ENCODE measurements around the gene RSPH6A.

Gene RSPH6A

DNA sequence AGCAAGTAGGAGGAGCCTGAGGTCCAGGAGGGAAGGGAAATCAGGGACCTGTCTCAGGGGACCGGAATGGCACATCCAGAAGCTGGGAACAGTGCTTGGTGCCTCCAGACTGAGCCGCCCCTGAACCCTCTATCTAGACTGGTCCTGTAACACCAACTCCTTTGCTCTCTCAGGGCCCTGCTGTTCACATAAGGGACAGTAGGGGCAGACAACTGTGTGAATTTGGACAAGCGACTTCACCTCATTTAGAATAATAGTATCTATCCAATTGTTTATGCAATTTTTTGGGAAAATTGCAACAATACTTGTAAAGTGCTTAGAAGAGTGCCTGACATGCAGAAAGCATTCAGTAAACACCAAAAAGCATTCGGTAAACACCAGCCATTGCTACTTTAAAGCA, 33.8 kb upstream of the RSPH6A start:
- H3K9ac ChIP-seq (ENCODE audit: low read length), result no peak overlapping the region
- no peaks in the 10 kb centered on the region for H3K27me3 ChIP-seq (replicated peaks; ENCODE audit: control insufficient read depth, insufficient read depth, low read length)
- no peaks in the 10 kb centered on the region for H3K9me3 ChIP-seq (ENCODE audit: control insufficient read depth, low read length)
- DNase-seq (ENCODE audit: low read depth), result no peak
- H3K4me1 ChIP-seq (ENCODE audit: control insufficient read depth, insufficient read depth, low read length), result no peaks in the 10 kb centered on the region
- peaks cover 95% of the 10 kb centered on the region for H3K36me3 ChIP-seq (ENCODE audit: control insufficient read depth, insufficient read depth, low read length, severe bottlenecking)
- no peak overlapping the region for H3K4me3 ChIP-seq (ENCODE audit: low read length)

DNA sequence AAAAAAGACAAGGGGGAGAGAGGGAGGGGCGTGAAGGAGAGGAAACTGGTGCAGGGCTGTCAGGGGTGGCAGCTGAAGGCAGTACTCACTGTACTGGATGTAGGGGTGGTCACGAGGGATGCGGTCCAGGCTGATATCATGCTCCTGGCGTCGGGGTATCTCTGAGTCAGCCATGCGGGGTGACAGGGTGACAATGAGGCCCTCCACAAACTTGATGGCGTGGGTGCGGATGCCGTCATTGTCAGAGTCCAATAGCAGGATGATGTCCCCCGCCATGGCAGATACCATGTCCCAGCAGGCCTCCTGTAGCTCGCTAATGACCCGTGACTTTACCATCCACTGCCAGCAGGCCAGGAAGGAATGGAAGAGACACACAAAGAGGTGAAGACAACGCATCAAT, 32.6 kb upstream of the RSPH6A start:
- DNase-seq (ENCODE audit: low read depth), result no peak
- Histone ChIP-seq H3K9me3 (ENCODE audit: control insufficient read depth, low read length) (no peaks in the 10 kb centered on the region), H3K4me1 (ENCODE audit: control insufficient read depth, insufficient read depth, low read length) (no peaks in the 10 kb centered on the region), H3K27me3 (replicated peaks; ENCODE audit: control insufficient read depth, insufficient read depth, low read length) (no peaks in the 10 kb centered on the region), H3K36me3 (ENCODE audit: control insufficient read depth, insufficient read depth, low read length, severe bottlenecking) (peaks cover 95% of the 10 kb centered on the region), H3K9ac (ENCODE audit: low read length) (no peak overlapping the region), H3K4me3 (ENCODE audit: low read length) (no peak overlapping the region)

DNA sequence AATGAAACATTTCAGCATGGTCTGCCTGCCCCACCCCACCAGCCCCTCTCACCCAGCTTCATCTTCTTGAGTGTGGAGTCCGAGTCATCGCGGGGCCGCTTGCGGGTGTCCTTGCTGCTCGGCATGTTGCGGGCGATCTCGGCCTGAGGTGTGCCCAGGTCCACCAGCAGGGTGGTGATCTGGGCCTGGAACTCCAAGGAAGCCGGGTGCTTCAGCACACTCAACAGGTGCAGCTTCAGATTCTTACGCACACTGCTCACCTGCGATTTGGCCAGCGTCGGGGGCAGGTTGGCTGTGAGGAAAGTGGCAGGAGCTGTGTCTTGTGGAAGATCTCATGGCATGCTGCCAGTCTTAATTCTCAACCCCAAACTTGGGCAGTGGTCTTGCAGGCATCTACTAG, 27.1 kb upstream of the RSPH6A start:
- no peak overlapping the region for H3K9ac ChIP-seq (ENCODE audit: low read length)
- H3K4me3 ChIP-seq (ENCODE audit: low read length), result no peak overlapping the region
- H3K27me3 ChIP-seq (replicated peaks; ENCODE audit: control insufficient read depth, insufficient read depth, low read length), result no peaks in the 10 kb centered on the region
- H3K9me3 ChIP-seq (ENCODE audit: control insufficient read depth, low read length), result no peaks in the 10 kb centered on the region
- no peak for DNase-seq (ENCODE audit: low read depth)
- H3K36me3 ChIP-seq (ENCODE audit: control insufficient read depth, insufficient read depth, low read length, severe bottlenecking), result peaks cover 90% of the 10 kb centered on the region
- no peaks in the 10 kb centered on the region for H3K4me1 ChIP-seq (ENCODE audit: control insufficient read depth, insufficient read depth, low read length)

DNA sequence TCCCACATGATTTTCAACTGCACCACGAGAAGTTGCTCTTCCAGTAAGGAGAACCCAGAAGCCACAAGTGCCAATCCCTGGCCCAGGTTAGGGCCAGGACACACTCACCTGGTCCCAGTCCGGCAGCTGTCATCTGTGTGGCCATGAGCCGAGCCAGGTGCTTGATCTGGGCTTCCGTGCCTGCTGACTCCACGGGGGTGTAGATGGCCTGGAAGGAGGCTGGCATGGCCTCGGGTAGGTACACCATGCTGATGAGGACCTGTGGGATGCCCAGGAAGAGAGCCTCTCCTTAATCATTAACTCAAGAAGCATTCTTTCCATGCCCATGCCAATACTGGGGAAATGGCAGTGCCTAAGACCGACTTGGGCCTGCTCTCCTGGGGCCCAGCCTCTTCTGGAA, 19.9 kb upstream of the RSPH6A start:
- Histone ChIP-seq H3K4me3 (ENCODE audit: low read length) (no peak overlapping the region), H3K9me3 (ENCODE audit: control insufficient read depth, low read length) (no peaks in the 10 kb centered on the region), H3K36me3 (ENCODE audit: control insufficient read depth, insufficient read depth, low read length, severe bottlenecking) (peaks cover 89% of the 10 kb centered on the region), H3K4me1 (ENCODE audit: control insufficient read depth, insufficient read depth, low read length) (no peaks in the 10 kb centered on the region), H3K9ac (ENCODE audit: low read length) (no peak overlapping the region), H3K27me3 (replicated peaks; ENCODE audit: control insufficient read depth, insufficient read depth, low read length) (no peaks in the 10 kb centered on the region)
- DNase-seq (ENCODE audit: low read depth), result no peak

DNA sequence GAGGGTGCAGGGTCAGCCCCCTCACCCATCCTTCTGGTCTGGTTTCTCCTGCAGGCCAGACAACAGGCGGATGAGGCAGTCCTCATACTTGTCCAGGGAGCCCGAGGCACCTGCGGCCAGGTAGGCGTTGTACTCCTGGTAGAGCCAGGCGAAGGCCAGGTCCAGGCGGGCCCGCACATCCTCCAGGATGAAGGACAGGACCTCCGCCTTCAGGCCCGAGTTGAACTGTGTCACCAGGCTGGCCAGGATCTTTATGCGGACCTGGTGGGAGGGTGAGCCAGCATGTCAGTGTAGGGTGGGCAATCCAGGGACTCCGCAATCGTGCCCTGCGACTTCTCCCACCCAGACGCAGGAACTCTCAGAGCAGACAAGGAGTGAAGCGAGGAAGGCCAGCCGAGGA, 13.8 kb upstream of the RSPH6A start:
- Histone ChIP-seq H3K9me3 (ENCODE audit: control insufficient read depth, low read length) (no peaks in the 10 kb centered on the region), H3K9ac (ENCODE audit: low read length) (no peak overlapping the region), H3K36me3 (ENCODE audit: control insufficient read depth, insufficient read depth, low read length, severe bottlenecking) (peaks cover 90% of the 10 kb centered on the region), H3K27me3 (replicated peaks; ENCODE audit: control insufficient read depth, insufficient read depth, low read length) (no peaks in the 10 kb centered on the region), H3K4me3 (ENCODE audit: low read length) (no peak overlapping the region), H3K4me1 (ENCODE audit: control insufficient read depth, insufficient read depth, low read length) (no peaks in the 10 kb centered on the region)
- DNase-seq (ENCODE audit: low read depth), result no peak

DNA sequence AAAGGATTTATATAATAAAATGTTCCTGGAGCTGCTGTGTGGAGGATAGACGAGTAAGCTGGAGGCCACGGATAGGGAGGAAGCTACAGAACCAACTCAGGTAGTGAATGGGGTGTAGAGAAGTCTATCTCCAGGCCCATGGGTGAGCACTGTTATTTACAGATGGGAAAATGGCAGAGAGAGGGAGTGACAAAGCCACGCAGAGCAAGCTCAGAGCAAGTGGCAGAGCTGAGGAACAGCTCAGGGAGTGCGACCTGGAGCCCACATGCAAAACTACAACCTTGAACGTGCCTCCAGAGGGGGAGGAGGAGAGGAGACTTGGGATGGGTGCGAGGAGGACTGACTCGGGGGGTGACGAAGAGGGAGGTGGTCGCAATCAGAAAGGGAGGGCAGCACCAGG, 13.4 kb upstream of the RSPH6A start:
- no peak for DNase-seq (ENCODE audit: low read depth)
- no peak overlapping the region for H3K4me3 ChIP-seq (ENCODE audit: low read length)
- H3K36me3 ChIP-seq (ENCODE audit: control insufficient read depth, insufficient read depth, low read length, severe bottlenecking), result peaks cover 90% of the 10 kb centered on the region
- H3K9ac ChIP-seq (ENCODE audit: low read length), result no peak overlapping the region
- no peaks in the 10 kb centered on the region for H3K27me3 ChIP-seq (replicated peaks; ENCODE audit: control insufficient read depth, insufficient read depth, low read length)
- H3K9me3 ChIP-seq (ENCODE audit: control insufficient read depth, low read length), result no peaks in the 10 kb centered on the region
- H3K4me1 ChIP-seq (ENCODE audit: control insufficient read depth, insufficient read depth, low read length), result no peaks in the 10 kb centered on the region

DNA sequence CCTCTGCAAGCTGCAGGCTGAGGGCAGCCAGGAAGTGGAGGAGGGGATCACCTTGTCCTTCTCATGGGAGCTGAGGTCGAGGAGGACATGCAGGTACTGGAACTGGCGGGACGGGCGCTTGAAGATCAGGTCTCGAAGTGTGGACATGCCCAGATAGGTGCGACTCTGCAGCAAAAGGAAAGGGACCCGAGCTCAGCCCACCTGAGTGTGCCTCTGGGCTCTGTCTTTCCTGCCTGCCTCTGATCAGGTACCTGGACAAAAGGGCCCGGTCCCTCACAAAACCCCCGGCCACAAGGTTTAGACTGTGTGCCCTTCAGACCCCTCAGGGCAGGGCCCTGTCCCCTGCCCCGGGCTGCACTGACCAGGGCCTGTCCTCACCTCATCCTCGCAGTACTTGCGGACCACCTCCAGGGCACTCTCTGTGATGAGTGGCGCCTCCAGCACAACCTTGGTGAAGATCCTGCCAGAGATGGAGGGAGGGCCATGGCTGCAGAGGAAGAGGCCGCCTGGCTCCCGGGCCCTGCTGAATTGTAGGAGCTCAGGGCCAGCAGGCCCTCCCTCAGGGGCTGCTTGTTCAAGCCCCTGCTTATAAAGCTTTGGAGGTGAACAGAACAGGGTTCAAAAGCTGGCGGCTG, 12.5 kb upstream of the RSPH6A start:
- DNase-seq (ENCODE audit: low read depth), result no peak
- Histone ChIP-seq H3K9ac (ENCODE audit: low read length) (no peak overlapping the region), H3K9me3 (ENCODE audit: control insufficient read depth, low read length) (no peaks in the 10 kb centered on the region), H3K4me1 (ENCODE audit: control insufficient read depth, insufficient read depth, low read length) (no peaks in the 10 kb centered on the region), H3K36me3 (ENCODE audit: control insufficient read depth, insufficient read depth, low read length, severe bottlenecking) (peaks cover 92% of the 10 kb centered on the region), H3K4me3 (ENCODE audit: low read length) (no peak overlapping the region), H3K27me3 (replicated peaks; ENCODE audit: control insufficient read depth, insufficient read depth, low read length) (no peaks in the 10 kb centered on the region)

DNA sequence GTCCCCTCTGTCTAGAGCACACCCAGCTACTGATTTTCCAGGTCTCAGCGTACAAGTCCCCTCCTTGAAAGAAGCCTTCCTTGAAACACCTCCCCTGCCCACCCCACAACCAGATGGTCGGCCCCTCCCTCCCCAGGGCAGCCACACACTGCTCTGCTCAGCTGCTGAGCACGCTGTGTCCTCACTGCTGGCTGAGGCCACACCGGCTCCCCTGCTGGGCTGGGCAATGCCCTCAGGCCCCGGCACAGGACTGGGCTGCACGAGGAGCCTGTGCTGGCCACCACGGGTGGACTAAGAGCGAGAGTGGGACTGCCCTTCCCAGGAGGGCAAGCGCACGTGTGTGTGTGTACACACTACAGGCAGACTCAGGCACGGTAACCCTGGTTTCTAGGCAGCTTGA, 11.8 kb upstream of the RSPH6A start:
- no peak for DNase-seq (ENCODE audit: low read depth)
- Histone ChIP-seq H3K27me3 (replicated peaks; ENCODE audit: control insufficient read depth, insufficient read depth, low read length) (no peaks in the 10 kb centered on the region), H3K9ac (ENCODE audit: low read length) (no peak overlapping the region), H3K36me3 (ENCODE audit: control insufficient read depth, insufficient read depth, low read length, severe bottlenecking) (peaks cover 89% of the 10 kb centered on the region), H3K4me3 (ENCODE audit: low read length) (no peak overlapping the region), H3K9me3 (ENCODE audit: control insufficient read depth, low read length) (no peaks in the 10 kb centered on the region), H3K4me1 (ENCODE audit: control insufficient read depth, insufficient read depth, low read length) (no peaks in the 10 kb centered on the region)

DNA sequence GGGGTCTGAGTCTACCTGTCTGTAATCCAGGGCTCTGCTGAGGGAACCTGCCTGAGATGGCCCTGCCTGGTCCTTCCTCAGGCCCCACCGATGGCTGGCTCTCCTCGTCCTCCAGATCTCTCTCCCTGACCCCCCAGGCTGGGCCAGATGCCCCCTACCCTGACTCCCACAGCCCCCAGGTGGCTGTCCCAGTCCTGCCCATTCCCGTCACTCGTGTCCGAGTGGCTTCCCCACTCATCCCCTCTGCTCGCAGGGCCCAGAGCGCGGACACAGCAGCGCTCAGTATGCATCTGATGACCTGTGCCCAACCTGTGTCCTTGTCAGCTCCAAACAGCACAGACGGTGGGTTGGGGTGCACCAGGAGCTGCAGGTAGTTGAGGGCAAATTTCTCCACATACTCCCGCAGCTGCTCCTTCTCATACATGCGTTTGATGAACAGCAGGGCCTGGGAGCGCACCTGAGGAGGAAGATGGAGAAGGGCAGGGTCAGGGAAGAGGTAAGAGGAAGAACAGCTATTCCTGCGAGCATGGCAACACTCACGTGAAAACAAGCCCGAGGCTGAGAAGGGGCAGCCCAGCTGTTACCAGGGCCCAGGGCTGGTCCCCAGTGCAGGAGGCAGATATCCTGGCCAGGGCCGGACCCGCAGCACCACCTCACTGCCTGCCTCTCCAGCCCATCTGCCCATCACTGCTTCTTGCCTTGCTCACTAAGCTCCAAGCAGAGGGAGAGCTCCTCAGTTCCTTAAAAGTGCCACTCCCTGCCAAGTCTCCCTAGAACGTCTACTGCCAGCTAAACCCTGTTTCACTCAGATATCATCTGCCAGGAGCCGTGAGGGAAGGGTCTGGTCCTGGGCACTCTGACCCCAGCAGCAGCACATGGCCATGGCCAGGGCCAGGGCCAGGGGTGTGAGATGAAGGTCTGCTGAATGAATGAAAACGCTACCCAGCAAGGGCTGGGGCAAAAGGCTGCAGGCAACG, 11.1 kb upstream of the RSPH6A start:
- no peaks in the 10 kb centered on the region for H3K4me1 ChIP-seq (ENCODE audit: control insufficient read depth, insufficient read depth, low read length)
- H3K27me3 ChIP-seq (replicated peaks; ENCODE audit: control insufficient read depth, insufficient read depth, low read length), result no peaks in the 10 kb centered on the region
- peaks cover 84% of the 10 kb centered on the region for H3K36me3 ChIP-seq (ENCODE audit: control insufficient read depth, insufficient read depth, low read length, severe bottlenecking)
- H3K9ac ChIP-seq (ENCODE audit: low read length), result no peak overlapping the region
- no peak for DNase-seq (ENCODE audit: low read depth)
- no peaks in the 10 kb centered on the region for H3K9me3 ChIP-seq (ENCODE audit: control insufficient read depth, low read length)
- H3K4me3 ChIP-seq (ENCODE audit: low read length), result no peak overlapping the region

DNA sequence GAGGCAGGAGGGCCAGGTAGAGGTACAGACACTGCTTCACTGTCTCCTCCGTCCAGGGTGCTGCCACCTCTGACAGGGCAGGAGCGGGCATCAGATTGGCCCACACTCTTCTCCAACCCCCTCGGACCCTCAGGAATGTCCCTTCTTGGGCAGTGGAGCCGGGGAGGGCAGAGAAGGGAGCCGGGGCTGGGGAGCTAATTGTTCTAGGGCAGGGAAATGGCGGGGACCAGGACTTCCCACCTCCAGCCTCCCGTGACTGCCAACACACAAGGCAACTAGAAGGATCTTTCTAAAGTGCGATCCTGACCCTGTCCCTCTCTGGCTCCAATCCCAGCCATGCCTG, 10.1 kb upstream of the RSPH6A start:
- Histone ChIP-seq H3K9ac (ENCODE audit: low read length) (no peak overlapping the region), H3K9me3 (ENCODE audit: control insufficient read depth, low read length) (no peaks in the 10 kb centered on the region), H3K27me3 (replicated peaks; ENCODE audit: control insufficient read depth, insufficient read depth, low read length) (no peaks in the 10 kb centered on the region), H3K36me3 (ENCODE audit: control insufficient read depth, insufficient read depth, low read length, severe bottlenecking) (peaks cover 84% of the 10 kb centered on the region), H3K4me3 (ENCODE audit: low read length) (no peak overlapping the region), H3K4me1 (ENCODE audit: control insufficient read depth, insufficient read depth, low read length) (no peaks in the 10 kb centered on the region)
- DNase-seq (ENCODE audit: low read depth), result no peak

DNA sequence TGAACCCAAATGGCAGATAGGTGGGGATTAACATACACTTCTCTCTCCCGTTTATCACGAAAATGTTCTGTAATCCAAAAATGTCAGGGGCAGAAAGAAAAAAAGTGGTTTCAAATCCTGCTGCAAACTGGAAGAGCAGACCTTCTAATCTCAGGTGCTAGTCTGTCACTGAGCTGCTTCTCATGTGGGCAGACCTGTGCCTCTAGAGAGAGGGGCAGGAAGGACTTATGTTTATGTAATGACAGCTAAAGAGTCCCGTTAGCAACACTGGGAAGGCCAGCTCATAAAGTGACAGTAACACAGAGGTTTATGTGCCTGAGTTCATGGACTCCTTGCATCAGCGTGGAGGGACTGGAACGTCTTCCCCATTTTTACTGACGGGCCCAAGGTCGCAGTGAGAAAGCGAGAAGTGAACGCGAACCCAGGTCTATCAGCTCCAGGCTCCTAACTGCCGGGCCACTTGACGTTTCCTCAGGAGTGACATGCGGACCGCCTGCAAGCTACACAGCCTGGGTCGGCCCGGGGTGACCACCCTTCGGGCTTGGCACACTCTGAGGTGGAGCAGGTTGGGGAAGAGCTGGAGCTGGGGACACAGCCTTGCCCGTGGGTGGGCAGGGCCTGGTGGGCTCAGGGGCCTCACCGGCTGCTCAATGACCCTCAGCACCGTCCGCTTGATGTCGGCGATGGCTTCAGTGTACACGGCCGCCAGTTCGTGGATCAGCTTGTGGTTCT, 9.6 kb upstream of the RSPH6A start:
- Histone ChIP-seq H3K9ac (ENCODE audit: low read length) (no peak overlapping the region), H3K36me3 (ENCODE audit: control insufficient read depth, insufficient read depth, low read length, severe bottlenecking) (peaks cover 84% of the 10 kb centered on the region), H3K4me1 (ENCODE audit: control insufficient read depth, insufficient read depth, low read length) (no peaks in the 10 kb centered on the region), H3K27me3 (replicated peaks; ENCODE audit: control insufficient read depth, insufficient read depth, low read length) (no peaks in the 10 kb centered on the region), H3K4me3 (ENCODE audit: low read length) (no peak overlapping the region), H3K9me3 (ENCODE audit: control insufficient read depth, low read length) (no peaks in the 10 kb centered on the region)
- no peak for DNase-seq (ENCODE audit: low read depth)
